Loucy (cell line): ENCODE measurements around the gene EDEM2.

Experiments
- H2AFZ ChIP-seq: fragments of 200-600 bp; sonication (generic); 2 replicates; pipeline ENCODE4 v1.6.0; 2016; ENCODE audit warnings: antibody characterized with exemption, mild to moderate bottlenecking, low read length, moderate library complexity
- H3F3A ChIP-seq: fragments of 200-600 bp; 2 replicates; pipeline ENCODE4 v1.6.0; 2016; ENCODE audit warnings: antibody characterized with exemption, low read depth, mild to moderate bottlenecking
- H3K27me3 ChIP-seq: fragments of 200-600 bp; sonication (generic); 2 replicates; pipeline ENCODE4 v1.6.1; 2014; ENCODE audit warnings: low read length, mild to moderate bottlenecking; ENCODE audit not compliant: insufficient read depth, poor library complexity, severe bottlenecking
- H3K36me3 ChIP-seq: fragments of 200-600 bp; sonication (generic); 2 replicates; pipeline ENCODE4 v1.6.1; 2016; ENCODE audit warnings: low read length; ENCODE audit not compliant: insufficient read depth
- H3K4me1 ChIP-seq: fragments of 200-600 bp; sonication (generic); 2 replicates; pipeline ENCODE4 v1.5.1; 2014; ENCODE audit warnings: low read length, mild to moderate bottlenecking; ENCODE audit not compliant: insufficient read depth, poor library complexity, severe bottlenecking
- H3K4me2 ChIP-seq: fragments of 200-600 bp; sonication (generic); 2 replicates; pipeline ENCODE4 v1.6.0; 2014; ENCODE audit warnings: antibody characterized with exemption, low read length, low read depth, mild to moderate bottlenecking; ENCODE audit not compliant: poor library complexity, severe bottlenecking
- H3K4me3 ChIP-seq: fragments of 200-600 bp; sonication (generic); 2 replicates; pipeline ENCODE4 v1.5.1; 2014; ENCODE audit warnings: low read length, mild to moderate bottlenecking, mixed read lengths; ENCODE audit not compliant: poor library complexity, severe bottlenecking
- H3K79me2 ChIP-seq: fragments of 200-600 bp; sonication (generic); 2 replicates; pipeline ENCODE4 v1.6.1; 2014; ENCODE audit warnings: low read length; ENCODE audit not compliant: insufficient read depth
- H3K9ac ChIP-seq: fragments of 200-600 bp; sonication (generic); 2 replicates; pipeline ENCODE4 v1.6.0; 2014; ENCODE audit warnings: mild to moderate bottlenecking, low read depth, low read length, moderate library complexity; ENCODE audit not compliant: poor library complexity, severe bottlenecking
- H3K9me2 ChIP-seq: fragments of 200-600 bp; sonication (generic); replicated peaks from 2 replicates; pipeline ENCODE4 v1.6.1; 2016; ENCODE audit warnings: low read depth, low read length, mixed read lengths
- H3K9me3 ChIP-seq: fragments of 200-600 bp; sonication (generic); 2 replicates; pipeline ENCODE4 v1.6.1; 2014; ENCODE audit warnings: mild to moderate bottlenecking, antibody characterized with exemption, low read length, low read depth; ENCODE audit not compliant: insufficient read depth
- H4K20me1 ChIP-seq: fragments of 200-600 bp; sonication (generic); 2 replicates; pipeline ENCODE4 v1.6.0; 2014; ENCODE audit warnings: antibody characterized with exemption, low read length, mild to moderate bottlenecking; ENCODE audit not compliant: insufficient read depth, poor library complexity, severe bottlenecking
- EZH2phosphoT487 ChIP-seq: fragments of 200-600 bp; IDR thresholded peaks from 2 replicates; pipeline ENCODE4 v1.6.1; 2018; ENCODE audit warnings: antibody characterized with exemption, mild to moderate bottlenecking, moderate library complexity, borderline replicate concordance
- TF ChIP-seq, protein P1 (sequence below): fragments of 200-600 bp; sonication (generic); conservative IDR thresholded peaks from 2 replicates; pipeline ENCODE4 v1.5.1; 2014; ENCODE audit warnings: mild to moderate bottlenecking, antibody characterized with exemption, low read length

The EDEM2 gene

DNA sequence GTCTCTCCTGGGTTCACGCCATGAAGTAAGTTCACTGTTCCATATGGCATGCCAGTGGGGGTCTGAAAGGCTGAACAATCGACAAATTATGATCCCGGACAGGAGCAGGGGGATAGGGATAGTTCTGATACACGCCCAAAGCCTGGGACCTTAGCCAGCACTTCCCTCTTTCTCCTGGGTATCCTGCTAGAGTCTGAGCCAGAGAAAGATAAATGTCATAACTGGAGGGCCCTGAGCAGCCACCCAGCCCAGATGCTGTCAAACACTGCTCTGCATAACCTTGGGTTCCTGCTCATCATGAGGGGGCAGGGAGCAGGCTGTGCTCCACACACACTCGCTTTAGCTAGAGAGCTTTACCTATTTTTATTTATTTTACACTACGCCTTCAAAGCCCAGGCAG is 12.3 kb downstream of the EDEM2 start:
- TF ChIP-seq, protein P1, sequence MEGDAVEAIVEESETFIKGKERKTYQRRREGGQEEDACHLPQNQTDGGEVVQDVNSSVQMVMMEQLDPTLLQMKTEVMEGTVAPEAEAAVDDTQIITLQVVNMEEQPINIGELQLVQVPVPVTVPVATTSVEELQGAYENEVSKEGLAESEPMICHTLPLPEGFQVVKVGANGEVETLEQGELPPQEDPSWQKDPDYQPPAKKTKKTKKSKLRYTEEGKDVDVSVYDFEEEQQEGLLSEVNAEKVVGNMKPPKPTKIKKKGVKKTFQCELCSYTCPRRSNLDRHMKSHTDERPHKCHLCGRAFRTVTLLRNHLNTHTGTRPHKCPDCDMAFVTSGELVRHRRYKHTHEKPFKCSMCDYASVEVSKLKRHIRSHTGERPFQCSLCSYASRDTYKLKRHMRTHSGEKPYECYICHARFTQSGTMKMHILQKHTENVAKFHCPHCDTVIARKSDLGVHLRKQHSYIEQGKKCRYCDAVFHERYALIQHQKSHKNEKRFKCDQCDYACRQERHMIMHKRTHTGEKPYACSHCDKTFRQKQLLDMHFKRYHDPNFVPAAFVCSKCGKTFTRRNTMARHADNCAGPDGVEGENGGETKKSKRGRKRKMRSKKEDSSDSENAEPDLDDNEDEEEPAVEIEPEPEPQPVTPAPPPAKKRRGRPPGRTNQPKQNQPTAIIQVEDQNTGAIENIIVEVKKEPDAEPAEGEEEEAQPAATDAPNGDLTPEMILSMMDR = no peak
- TF ChIP-seq EZH2phosphoT487 = no peak
- Histone ChIP-seq H3K9ac (no peak overlapping the region), H3K4me1 (no peaks in the 10 kb centered on the region), H3K4me3 (no peak overlapping the region), H3K4me2 (no peak overlapping the region), H2AFZ (no peak overlapping the region), H3K9me3 (no peaks in the 10 kb centered on the region), H3F3A (no peaks in the 10 kb centered on the region), H3K36me3 (peaks cover 13% of the 10 kb centered on the region; the same call in 1 of the 2 replicates), H3K79me2 (no peaks in the 10 kb centered on the region), H4K20me1 (no peaks in the 10 kb centered on the region), H3K9me2 (no peaks in the 10 kb centered on the region), H3K27me3 (no peaks in the 10 kb centered on the region)

DNA sequence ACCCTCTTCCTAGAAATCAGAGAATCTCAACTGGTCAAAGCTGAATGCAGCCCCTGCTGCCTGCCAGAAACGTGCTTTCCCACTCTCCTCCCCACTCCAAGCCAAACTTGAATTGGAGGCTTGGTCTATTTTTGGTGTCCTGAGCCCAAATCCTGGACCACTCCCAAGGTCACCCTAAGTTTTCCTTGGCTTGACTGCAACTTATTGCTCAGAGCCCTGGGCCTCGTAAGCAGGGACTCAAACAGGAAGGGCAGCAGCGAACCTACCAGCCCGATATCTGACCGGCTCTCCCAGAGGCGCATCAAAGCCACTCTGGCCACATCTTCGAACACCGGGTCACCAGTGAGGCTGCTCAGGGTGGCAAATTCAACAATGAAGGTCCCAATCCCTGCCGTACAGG is 12.7 kb downstream of the EDEM2 start:
- H3K9me3 ChIP-seq = no peaks in the 10 kb centered on the region
- no peaks in the 10 kb centered on the region for H4K20me1 ChIP-seq
- H3K4me3 ChIP-seq = no peak overlapping the region
- H3K9ac ChIP-seq = no peak overlapping the region
- H3K36me3 ChIP-seq = peaks cover 13% of the 10 kb centered on the region; the same call in 1 of the 2 replicates
- H3F3A ChIP-seq = no peaks in the 10 kb centered on the region
- no peak for TF ChIP-seq EZH2phosphoT487
- TF ChIP-seq, protein P1 = no peak
- no peaks in the 10 kb centered on the region for H3K4me1 ChIP-seq
- no peaks in the 10 kb centered on the region for H3K27me3 ChIP-seq
- H3K79me2 ChIP-seq = no peaks in the 10 kb centered on the region
- H3K4me2 ChIP-seq = no peak overlapping the region
- H2AFZ ChIP-seq = no peak overlapping the region
- no peaks in the 10 kb centered on the region for H3K9me2 ChIP-seq

DNA sequence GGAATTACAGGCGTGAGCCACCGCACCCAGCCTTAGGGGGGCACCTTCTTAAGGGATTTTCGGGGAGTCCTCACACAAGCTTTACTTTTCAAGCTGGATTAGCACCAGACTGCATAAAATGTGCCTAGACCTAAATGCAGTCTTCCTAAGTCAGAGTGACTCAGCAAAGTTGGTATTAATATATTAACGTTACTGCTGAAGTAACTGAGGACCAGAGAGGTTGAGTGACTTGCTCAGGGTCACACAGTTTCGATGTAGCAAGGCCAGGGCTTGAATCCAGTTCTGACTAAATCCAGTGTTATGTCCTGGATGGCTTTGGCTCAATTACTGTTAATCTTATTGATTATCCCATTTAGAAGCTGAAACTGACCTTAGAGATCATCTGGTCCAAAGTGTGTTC is 13.4 kb downstream of the EDEM2 start:
- H3K4me3 ChIP-seq = no peak overlapping the region
- no peak for TF ChIP-seq EZH2phosphoT487
- TF ChIP-seq, protein P1 = no peak
- H3K4me2 ChIP-seq = no peak overlapping the region
- peaks cover 13% of the 10 kb centered on the region; the same call in 1 of the 2 replicates for H3K36me3 ChIP-seq
- no peak overlapping the region for H2AFZ ChIP-seq
- no peaks in the 10 kb centered on the region for H3K27me3 ChIP-seq
- no peaks in the 10 kb centered on the region for H3K9me3 ChIP-seq
- H4K20me1 ChIP-seq = no peaks in the 10 kb centered on the region
- H3F3A ChIP-seq = no peaks in the 10 kb centered on the region
- no peak overlapping the region for H3K9ac ChIP-seq
- H3K9me2 ChIP-seq = no peaks in the 10 kb centered on the region
- no peaks in the 10 kb centered on the region for H3K4me1 ChIP-seq
- H3K79me2 ChIP-seq = no peaks in the 10 kb centered on the region
